HG03139 (cell line): ENCODE data around the gene MPPED1.

Experiments used
- ATAC-seq: cut with Tn5 transposase; IDR thresholded peaks from one replicate; pipeline ENCODE4 v1.9.1; 2021; ENCODE audit not compliant: unreplicated experiment

Gene MPPED1

DNA sequence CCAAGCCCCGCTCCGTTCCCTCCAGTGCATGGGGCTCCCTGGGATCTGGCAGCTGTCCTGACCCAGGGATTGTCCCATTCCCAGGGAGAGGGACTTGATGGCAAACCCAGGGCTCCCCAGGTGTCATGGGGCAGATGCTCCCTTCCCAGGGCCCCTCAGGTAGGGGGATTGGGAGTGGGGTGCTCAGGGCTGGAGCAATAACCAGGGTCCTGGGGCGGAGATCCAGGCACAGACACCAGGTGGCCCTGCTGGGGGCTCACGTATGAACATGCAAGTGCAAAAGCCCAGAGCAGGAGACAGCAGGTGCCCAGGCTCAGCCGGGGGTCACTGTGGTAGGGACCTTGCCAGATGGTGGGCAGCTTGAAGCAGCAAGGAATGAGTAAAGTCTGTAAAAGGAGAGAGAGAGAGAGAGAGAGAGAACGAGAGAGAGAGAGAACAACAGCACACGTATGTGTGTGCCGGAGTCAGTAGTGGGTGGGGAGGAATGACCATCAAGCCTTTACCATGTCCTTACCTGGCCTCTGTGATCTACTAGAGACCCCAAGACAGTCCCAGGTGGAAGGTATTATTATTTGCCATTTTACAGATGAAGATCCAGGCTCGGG, 19.3 kb upstream of the MPPED1 start:
- ATAC-seq: no peak

DNA sequence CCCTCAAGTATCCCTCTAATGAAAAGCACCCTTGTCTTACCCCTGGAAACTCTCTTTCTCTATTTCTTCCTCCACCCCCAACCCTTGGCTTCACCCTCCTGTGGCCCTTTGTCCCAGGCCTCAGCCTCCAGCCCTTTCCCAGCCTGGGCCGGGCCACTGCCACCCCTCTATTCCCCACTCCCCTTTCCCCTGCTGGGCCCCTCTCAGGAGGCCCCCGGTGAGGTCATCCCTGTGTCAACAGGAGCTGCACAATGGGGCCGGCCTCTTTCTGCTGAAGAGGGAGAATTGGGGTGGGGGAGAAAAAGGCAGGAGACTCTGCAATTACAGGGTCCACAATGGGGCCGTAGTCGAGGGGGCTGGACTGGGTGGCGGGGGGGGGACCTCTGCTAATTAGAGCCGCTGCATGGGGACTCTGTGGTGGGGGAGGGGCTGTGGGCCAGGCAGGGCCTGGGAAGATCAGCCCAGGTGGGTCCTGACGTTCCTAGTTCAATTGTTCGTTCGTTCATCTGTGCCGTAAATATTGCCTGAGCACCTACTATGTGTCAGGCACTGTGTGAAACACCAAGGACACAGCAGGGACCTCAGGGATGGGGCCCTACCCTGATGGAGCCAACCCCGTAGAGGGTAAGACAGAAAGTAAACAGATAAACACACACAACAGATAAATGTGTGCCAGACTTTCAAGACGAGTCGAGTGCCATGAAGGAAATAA, 18.5 kb upstream of the MPPED1 start:
- ATAC-seq: no peak

DNA sequence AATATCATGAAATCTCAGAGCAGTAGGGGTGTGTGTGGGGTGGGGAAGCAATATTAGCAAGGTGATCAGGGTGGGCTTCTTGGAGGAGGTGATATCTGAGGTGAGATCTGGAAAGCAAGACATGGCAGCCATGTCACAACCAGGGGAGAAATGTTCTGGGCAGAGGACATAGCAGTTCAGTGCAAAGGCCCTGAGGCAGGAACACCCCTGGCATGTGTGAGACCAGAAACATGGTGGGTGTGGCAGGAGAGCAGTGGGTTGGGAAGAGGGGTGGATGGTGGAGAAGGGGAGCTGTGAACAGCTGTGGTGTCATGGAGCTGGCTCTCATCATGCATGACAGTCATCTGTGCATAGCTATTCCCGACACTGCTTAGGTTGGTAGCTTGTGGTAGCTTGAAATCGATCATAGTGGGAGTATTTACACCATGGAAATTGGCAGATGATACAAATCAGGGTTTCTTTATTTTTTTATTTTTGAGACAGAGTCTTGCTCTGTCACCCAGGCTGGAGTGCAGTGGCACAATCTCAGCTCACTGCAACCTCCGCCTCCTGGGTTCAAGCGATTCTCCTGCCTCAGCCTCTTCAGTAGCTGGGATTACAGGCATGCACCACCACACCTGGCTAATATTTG, 17.9 kb upstream of the MPPED1 start:
- ATAC-seq: no peak

DNA sequence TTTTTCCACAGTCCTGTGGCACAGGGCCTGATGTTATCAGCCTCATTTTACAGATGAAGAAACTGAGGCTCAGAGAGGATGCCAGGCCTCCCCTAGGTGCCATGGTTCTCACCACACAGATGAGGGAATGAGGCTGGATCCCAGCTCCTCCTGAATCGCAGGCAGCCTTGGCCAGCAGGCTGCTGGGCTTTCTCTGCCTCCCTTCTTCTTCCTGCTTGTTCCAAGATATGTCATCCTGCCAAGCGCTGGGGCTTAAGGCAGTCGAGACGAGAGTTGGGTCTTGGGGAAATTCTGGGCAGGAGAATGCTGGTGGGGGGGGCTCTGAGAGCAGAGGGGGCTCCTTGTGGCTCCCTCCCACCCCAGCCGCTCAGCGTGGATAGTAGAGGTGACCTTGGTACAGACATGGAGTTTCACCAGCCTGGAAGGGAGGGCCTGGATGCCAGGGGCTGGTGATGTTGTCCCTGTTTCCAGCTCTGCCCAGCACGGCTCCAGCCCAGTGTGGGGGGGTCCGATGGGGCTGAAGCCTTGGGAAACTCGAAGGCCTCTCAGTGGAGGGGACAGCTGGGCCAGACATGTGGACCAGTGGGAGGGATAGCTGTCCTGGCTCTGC, 16.6 kb upstream of the MPPED1 start:
- ATAC-seq: no peak

DNA sequence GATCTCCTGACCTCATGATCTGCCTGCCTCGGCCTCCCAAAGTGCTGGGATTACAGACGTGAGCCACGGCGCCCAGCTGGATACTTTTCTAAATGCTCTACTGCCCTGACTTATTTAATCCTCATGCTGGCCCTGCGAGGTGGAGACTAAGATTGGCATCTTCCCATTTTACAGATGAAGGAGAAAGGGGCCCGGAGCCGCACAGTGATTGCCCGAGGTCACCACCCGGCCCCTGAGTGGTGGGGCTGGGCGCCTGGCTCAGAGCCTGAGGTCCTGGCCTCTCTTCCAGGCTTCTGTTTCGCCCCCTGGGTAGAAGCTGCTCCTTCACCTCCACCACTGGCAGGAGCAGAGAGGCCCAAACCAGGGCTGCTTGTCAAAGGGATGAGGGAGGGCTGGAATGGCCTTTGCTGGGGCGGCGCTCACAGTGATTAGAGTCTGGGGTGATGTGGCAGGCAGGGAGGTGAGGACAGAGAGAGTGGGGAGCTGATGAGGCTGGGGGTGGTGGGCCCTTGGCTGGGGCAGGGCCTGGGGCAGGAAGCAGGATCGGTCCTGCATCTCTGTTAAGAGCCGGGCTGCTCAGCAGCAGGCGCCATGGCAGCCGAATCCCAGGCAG, 15.4 kb upstream of the MPPED1 start:
- no peak for ATAC-seq

DNA sequence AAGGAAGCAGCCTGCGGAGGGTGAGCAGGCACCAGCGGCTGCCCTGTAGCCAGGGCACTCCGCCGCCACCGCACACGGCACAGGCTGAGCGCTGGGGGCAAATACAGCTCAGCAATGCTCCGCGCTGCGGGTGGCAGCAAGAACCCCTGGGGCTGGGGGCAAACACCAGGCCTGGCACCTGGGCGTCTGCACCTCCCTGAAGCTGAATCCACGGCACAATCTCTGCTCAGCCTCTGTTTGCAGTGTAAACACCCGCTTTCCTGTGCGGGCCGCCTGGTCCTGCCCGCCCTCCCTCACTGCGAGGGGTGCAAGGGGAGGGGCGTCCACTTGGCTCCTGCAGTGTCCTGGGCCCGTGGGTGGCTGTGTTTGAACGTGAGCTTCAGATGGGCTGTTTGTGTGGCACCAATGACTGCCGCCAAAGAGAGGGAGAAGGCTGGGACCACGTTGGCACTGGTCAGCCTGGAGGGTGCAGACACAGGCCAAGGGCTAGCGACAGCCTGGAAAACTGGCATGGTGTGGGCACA, 14.8 kb upstream of the MPPED1 start:
- ATAC-seq: no peak

DNA sequence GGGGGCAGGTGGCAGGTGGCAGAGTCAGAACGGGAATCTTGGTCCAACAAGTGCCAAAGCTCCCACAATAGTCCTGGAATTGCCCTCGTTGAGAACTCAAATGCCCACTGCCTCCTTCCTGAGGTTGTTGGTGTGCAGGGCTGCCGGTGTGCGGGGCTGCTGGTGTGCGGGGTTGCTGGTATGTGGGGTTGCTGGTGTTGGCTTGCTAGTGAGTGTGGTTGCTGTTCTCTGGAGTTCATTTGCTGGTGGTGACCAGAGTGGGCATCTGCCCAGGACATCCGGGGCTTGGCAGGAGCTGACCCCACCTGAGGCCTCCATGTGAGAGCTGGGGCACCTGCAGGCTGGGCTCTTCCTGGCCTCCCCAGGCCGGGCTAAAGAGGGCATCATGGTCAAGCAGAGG, 14.0 kb upstream of the MPPED1 start:
- no peak for ATAC-seq

DNA sequence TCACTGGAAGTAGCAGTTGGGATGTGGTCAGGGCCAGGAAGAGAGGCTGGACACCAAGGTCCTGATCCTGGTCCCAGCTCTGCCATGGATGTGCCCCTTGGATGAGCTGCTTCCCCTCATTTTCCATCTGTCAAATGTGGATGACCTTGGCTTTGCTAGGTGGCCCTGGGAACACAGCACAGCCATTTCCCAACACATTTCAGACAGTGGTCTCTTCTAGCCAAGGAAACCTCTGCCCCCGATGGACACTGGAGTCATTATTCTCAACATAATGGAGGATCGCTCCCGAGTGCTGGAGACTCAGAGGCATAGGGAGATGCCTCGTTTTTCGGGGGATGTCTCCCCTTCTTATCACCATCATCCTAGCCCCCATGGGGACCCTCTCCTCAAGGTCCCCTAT, 13.6 kb upstream of the MPPED1 start:
- ATAC-seq: no peak

DNA sequence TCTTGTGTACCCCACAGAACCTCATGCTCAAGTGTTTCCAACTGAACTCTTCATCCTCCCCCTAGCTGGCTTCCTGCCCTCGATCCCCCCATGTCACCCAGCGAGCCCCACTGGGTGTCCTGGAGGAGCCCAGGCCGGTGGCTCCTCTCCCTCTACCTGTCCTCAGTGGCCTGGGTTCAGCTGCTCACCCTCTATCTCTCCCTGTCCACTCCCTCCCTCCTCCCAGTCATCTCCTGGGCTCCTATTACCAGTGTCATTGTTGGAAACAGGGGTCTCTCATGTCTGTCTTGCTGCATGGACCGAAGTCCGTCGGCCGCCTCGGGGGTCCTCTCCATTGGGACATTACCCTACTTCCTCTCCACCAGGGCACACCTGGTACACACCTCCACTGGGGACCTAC, 12.9 kb upstream of the MPPED1 start:
- no peak for ATAC-seq

DNA sequence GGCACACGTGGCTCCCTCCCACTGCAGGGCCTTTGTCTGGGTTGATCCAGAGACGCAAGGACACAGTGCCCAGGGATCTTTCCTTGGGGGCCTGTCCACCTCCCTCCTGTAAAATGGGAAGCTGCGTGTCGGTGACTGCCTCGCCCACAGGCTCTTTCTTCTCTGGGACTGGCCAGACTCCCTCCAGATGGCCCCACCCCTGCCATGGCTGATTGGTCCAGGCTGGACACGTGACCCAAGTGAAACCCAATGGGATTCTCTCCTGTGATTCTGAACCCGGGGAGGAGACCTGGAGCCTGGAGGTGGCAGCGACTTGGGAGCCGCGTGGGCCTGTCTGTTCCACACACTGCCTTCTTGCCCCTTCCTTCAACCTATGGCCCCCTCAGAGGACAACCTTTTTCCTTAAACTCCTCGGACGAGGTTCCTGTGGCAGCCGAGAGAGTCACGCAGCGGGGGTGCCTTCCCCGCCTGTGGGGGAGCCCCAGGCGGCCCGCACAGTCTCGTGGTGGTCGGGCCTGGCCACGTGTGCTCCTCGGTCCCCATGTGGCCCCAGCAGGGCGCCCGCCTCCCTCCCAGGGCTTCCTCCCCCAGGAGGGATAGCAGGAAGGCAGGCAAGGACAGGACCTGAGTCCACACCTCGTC, 12.4 kb upstream of the MPPED1 start:
- ATAC-seq: no peak

DNA sequence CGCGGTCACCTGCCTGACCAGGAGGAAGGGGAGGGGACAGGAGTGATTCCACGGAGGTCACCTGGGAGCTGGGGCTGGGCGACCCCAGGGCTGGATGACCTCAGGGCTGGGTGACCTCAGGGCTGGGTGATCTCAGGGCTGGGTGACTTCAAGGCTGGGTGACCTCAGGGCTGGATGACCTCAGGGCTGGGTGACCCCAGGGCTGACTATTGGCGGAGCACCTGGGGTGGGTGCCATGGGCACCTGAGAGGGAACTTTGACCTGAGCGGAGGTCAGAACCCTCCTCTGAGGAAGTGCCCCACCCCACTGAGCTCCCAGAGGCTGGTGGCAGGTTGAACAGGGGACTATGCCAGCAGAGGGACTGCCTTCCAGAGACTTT, 11.8 kb upstream of the MPPED1 start:
- no peak for ATAC-seq

DNA sequence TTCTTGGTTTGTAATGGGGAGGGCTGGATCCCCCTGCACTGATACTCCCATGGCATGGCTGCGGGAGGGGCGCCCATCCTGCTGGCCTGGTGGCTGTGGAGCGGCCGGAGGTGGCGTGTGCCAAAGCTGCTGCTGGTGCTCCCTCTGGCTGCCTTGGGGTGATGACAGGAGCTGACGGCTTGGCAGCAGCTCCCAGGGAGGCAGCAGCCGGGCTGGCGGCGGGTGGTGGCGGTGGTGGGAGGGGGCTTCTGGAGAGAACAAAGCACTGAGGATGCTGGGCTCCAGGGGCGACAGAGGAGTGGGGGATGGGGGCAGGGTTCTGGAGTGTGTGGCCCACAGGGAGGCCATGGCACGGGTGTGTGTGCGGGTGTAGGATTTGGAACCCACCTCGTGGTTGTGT, 11.4 kb upstream of the MPPED1 start:
- ATAC-seq: no peak

DNA sequence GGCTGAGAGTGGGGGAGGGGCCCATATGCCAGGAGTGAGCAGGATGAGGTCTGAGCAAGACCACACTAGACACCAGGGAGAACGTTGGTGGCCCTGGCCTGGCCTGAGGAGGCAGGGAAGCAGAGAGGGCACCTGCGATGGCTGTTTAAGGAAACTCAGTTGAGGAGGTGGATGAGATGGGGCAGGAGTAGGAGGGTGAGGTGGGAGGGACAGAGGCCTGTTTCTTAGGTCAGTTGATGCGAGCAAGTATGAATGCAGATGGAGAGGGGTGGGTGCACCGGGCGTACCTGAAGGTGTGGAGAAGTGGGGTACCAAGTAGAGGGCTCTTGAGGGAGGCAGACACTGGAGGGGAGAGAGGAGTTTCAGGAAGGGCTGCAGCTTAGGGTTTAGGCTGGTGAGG, 10.6 kb upstream of the MPPED1 start:
- ATAC-seq: no peak

DNA sequence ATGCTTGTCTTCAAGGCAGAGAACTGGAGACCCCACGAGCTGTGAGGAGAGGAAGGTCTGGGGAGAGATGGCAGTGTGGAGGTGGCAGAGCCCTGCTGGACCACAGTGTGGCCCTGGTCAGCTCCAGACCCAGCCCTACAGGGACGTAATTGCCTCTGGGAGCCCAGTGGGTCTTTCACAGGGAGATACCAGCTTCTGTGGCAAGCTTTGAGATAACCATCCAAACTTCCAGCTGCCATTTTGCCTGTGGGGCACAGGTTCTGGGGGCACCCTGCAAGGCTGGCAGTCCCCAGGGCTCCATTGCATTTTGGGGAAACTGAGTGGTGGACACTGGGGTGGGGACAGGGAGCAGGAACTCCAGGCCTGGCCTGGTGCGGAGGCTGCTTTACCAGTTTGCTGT, 10.2 kb upstream of the MPPED1 start:
- no peak for ATAC-seq

DNA sequence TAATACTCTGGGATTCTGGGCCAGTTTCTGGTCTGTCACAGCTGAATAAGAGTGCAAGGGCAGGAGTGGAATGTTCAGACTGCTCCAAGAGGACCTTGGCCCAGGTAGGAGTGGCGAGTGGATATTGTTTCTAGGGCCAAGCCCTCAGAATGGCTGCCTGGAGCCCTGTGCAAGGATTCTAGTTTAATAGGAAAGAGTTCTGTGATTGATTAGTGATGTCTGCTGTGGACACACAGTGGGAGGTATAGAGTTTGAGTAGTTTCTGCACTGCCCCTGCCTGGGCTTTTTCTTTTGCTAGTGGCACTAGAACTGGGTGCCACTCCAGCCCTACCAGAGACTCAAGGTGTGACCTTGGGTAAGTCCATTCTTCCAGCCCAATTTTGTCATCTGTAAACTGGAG, 9.7 kb upstream of the MPPED1 start:
- ATAC-seq: no peak

DNA sequence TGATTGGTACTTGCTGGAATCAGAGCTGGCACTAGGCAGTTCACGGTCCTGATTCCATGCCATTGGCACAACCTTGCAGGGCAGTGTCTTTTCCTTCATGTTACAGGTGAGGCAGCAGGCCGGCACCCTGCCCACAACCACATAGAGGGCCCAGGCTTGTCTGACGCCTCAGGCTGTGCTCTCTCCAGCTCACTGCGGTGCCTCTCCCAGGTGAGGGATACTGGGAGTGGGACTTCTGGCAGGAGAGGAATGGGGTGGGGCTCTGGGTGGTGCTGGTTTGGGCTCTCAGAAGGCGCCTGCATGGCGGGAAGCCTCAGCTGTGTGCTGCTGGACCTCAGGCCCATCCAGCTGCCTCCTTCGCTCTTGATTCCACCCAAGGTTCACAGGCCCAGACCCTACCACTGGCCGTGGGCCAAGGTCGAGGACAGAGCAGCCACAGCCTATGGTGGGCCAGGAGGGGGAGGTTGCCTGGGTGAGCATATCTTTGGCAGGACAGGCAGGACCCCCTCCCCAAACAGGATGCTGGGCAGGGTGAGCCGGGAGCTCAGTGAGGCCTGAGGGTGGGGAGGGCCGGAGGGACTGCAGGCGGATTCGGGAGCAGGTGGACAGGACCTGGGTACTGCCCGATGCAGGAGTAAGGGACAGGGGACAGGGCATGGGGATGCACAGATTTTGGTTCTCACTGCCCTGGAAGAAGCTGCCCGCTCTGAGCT, 7.0 kb upstream of the MPPED1 start:
- no peak for ATAC-seq

DNA sequence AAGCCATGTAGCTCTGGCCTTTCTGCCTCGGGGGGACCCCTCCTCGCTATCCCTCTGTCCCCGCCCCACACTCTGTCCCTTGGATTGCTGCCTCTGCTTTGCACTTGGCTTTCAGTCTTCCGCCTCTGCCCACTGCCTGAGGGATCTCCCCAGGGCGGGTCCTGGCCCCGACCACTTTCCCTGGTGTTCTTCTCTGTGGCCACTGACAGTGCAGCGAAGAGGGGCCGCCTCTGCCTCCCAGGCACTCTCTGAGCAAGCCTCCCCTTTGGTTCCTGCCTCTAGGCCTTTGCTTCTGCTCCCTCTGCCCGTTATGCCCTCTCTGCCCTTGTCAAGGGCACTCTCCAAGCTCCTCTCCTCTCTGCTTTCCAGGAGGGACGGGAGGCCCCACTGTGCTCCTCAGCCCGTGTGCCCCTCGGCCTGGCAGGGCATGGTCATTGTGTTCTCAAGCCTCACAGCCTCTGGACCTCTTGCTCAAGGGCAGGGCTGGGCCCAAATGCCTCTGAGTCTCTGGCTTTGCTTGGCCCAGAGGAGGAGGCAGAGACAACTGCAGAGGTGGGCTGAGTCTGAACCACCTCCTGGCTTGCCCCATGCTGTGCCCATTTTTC, 5.5 kb upstream of the MPPED1 start:
- no peak for ATAC-seq

DNA sequence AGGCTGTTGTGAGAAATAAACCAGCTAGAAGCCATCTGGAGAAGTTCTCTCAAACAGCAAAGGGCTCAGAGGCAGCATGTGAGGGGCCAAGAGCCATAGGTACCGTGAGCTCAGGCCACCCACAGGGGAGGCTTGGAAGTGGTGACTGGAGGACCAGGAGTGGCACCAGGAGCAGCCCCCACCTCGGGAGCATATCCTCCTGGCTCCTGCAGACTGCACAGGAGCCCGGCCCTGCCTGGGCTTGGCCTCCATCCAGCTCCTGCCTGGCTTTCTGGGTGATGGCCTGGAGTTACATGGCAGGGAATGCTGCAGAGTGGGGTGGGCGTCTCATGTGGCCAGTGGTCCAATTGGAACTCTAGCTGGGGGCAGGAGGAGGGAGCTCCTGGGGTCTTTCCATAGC, 4.2 kb upstream of the MPPED1 start:
- ATAC-seq: no peak

DNA sequence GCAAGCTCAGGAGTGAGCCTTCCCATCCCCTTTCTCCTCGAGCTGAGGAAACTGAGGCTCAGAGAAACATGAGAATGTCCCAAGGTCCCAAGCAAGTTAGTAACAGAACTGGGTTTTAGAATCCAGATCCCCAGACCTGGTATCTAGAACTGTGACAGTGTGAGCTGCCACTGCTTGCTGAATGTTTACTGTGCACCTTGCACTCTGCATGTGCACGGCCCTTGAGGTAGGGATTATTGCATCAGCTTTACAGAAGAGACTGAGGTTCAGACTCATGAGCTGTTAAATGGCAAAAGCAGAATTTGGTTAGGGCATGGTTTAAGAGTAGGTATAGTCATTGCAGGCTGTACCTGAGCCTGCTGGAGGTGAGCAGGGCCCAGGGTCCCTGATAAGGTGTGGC, 3.8 kb upstream of the MPPED1 start:
- no peak for ATAC-seq

DNA sequence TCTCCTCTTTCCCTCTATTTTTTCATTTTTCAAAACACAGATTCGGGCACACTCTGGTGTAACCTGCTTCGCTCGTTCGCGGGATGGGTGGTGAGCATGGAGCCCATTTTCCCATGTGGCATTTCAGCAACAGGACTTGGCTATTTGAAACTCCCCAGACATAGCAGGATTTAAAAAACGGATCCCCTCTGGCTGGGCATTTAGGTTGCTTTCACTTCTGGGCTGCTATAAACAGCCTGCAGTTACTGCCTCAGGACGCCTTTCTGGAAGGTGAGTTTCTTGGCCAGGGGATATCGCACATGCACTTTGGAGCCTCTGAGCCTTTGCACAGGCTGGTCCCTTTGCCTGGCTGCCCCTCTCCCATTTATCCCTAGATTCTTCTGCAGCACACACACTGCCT, 2.8 kb upstream of the MPPED1 start:
- ATAC-seq: no peak
